Measurements from ENCODE around the gene ERI3.

Gene ERI3

GRCh38 chr1:44249543-44249942 lies 105.5 kb downstream of the ERI3 start:
- H3K9me2 ChIP-seq (replicated peaks; ENCODE audit: insufficient read depth, low read length): no peaks in the 10 kb centered on the region
- H3K9me3 ChIP-seq (ENCODE audit: insufficient read depth, low read length): no peaks in the 10 kb centered on the region
- no peaks in the 10 kb centered on the region for H3F3A ChIP-seq (ENCODE audit: insufficient read depth)
- H3K36me3 ChIP-seq (ENCODE audit: low read length): no peaks in the 10 kb centered on the region
- no peaks in the 10 kb centered on the region for H3K27me3 ChIP-seq (ENCODE audit: low read length)
- H4K20me1 ChIP-seq (ENCODE audit: low read depth, low read length): no peaks in the 10 kb centered on the region
- H3K27ac ChIP-seq (ENCODE audit: low read depth, low read length): no peak overlapping the region
- H3K9ac ChIP-seq (ENCODE audit: low read length): no peak overlapping the region
- no peak overlapping the region for H2AFZ ChIP-seq (ENCODE audit: low read depth, low read length, severe bottlenecking)
- H3K79me2 ChIP-seq (ENCODE audit: insufficient read depth, low read length): no peaks in the 10 kb centered on the region
- TF ChIP-seq CTCF (IDR thresholded peaks at IDR 0.05; ENCODE audit: insufficient read depth, low read length, poor library complexity, severe bottlenecking) (no peak), EZH2phosphoT487 (conservative IDR thresholded peaks at IDR 0.05; ENCODE audit: low read length) (no peak)
- H3K4me2 ChIP-seq (ENCODE audit: low read depth, low read length, poor library complexity, severe bottlenecking): no peak overlapping the region
- H3K4me3 ChIP-seq (ENCODE audit: insufficient read depth, low read length, poor library complexity, severe bottlenecking): no peak overlapping the region

DNA sequence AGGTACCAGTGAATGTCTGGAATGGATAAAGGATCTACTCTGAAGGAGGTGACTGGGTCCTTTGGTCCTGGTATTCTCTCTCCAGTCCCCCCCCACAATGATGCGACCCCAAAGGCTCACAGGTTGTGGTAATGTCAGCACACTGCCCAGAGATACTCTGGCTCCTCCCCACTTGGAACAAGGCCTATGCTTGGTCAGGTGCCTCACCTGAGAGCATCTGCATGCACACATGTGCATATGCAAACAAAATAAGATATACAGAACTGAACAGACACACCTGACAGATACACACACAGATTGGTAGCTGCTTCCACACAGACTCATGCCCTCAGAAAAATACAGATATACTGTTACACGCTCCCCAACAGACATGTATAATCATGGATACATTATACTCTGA lies 108.3 kb downstream of the ERI3 start:
- Histone ChIP-seq H4K20me1 (ENCODE audit: low read depth, low read length) (no peaks in the 10 kb centered on the region), H3K36me3 (ENCODE audit: low read length) (no peaks in the 10 kb centered on the region), H2AFZ (ENCODE audit: low read depth, low read length, severe bottlenecking) (no peak overlapping the region), H3K79me2 (ENCODE audit: insufficient read depth, low read length) (no peaks in the 10 kb centered on the region), H3K4me2 (ENCODE audit: low read depth, low read length, poor library complexity, severe bottlenecking) (no peak overlapping the region), H3K27me3 (ENCODE audit: low read length) (no peaks in the 10 kb centered on the region), H3K4me3 (ENCODE audit: insufficient read depth, low read length, poor library complexity, severe bottlenecking) (no peak overlapping the region), H3K9ac (ENCODE audit: low read length) (no peak overlapping the region), H3K9me2 (replicated peaks; ENCODE audit: insufficient read depth, low read length) (no peaks in the 10 kb centered on the region), H3K9me3 (ENCODE audit: insufficient read depth, low read length) (no peaks in the 10 kb centered on the region), H3F3A (ENCODE audit: insufficient read depth) (no peaks in the 10 kb centered on the region), H3K27ac (ENCODE audit: low read depth, low read length) (no peak overlapping the region)
- TF ChIP-seq EZH2phosphoT487 (conservative IDR thresholded peaks at IDR 0.05; ENCODE audit: low read length) (no peak), CTCF (IDR thresholded peaks at IDR 0.05; ENCODE audit: insufficient read depth, low read length, poor library complexity, severe bottlenecking) (no peak)

DNA sequence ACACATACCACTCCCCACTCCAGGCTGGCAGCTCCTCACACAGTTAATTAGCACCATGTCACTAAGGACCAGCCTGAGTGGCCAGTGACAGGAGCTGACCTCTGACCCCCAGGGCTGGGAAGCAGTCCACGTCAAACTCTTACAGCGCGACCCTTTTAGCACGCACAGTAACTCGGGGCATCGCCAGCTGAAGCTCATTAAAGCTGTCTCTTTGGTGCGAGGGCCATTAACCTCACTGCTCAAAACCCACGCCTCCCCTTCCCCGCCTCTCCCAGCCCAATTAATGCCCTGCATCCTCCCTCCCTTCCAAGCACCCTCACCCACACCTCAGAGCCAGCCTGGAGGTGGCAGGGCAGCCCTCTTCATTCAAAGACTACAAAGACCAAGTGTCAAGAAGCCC lies 110.1 kb downstream of the ERI3 start:
- TF ChIP-seq CTCF (IDR thresholded peaks at IDR 0.05; ENCODE audit: insufficient read depth, low read length, poor library complexity, severe bottlenecking) (no peak), EZH2phosphoT487 (conservative IDR thresholded peaks at IDR 0.05; ENCODE audit: low read length) (no peak)
- H3K36me3 ChIP-seq (ENCODE audit: low read length): no peaks in the 10 kb centered on the region
- H3K9me2 ChIP-seq (replicated peaks; ENCODE audit: insufficient read depth, low read length): no peaks in the 10 kb centered on the region
- no peak overlapping the region for H3K27ac ChIP-seq (ENCODE audit: low read depth, low read length)
- H3K4me2 ChIP-seq (ENCODE audit: low read depth, low read length, poor library complexity, severe bottlenecking): no peak overlapping the region
- no peaks in the 10 kb centered on the region for H3F3A ChIP-seq (ENCODE audit: insufficient read depth)
- no peaks in the 10 kb centered on the region for H3K79me2 ChIP-seq (ENCODE audit: insufficient read depth, low read length)
- H3K9ac ChIP-seq (ENCODE audit: low read length): no peak overlapping the region
- no peaks in the 10 kb centered on the region for H4K20me1 ChIP-seq (ENCODE audit: low read depth, low read length)
- no peak overlapping the region for H2AFZ ChIP-seq (ENCODE audit: low read depth, low read length, severe bottlenecking)
- H3K4me3 ChIP-seq (ENCODE audit: insufficient read depth, low read length, poor library complexity, severe bottlenecking): no peak overlapping the region
- H3K9me3 ChIP-seq (ENCODE audit: insufficient read depth, low read length): no peaks in the 10 kb centered on the region
- no peaks in the 10 kb centered on the region for H3K27me3 ChIP-seq (ENCODE audit: low read length)

All from SU-DHL-6 (cell line).